SH-SY5Y (cell line): ENCODE results near the gene POLR2L.

Experiments
- GATA2 ChIP-seq: IDR thresholded peaks from 2 replicates; pipeline ENCODE4 v1.6.1; 2011; ENCODE audit warnings: mild to moderate bottlenecking, low read depth, low read length
- GATA3 ChIP-seq: IDR thresholded peaks from 2 replicates; pipeline ENCODE4 v1.6.1; 2011; ENCODE audit warnings: low read depth, mild to moderate bottlenecking, low read length, moderate library complexity

POLR2L gene

DNA sequence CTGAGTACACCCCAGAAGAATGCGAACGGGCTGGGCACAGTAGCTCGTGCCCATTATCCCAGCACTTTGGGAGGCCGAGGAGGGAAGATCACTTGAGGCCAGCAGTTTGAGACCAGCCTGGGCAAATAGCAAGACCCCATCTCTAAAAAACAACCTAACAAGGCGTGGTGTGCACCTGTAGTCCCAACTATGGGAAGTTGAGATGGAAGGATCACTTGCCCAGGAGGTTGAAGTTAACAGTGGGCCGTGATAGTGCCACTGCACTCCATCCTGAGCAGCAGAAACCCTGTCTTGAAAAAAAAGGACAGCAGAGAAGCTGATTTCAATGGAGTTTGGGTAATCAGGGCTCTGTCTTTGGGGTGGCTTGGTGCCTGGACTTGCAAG lies 29.3 kb downstream of the POLR2L start:
- no peak for TF ChIP-seq GATA2

GRCh38 chr11:812390-812789 lies 29.9 kb downstream of the POLR2L start:
- TF ChIP-seq GATA2 (no peak), GATA3 (no peak)

DNA sequence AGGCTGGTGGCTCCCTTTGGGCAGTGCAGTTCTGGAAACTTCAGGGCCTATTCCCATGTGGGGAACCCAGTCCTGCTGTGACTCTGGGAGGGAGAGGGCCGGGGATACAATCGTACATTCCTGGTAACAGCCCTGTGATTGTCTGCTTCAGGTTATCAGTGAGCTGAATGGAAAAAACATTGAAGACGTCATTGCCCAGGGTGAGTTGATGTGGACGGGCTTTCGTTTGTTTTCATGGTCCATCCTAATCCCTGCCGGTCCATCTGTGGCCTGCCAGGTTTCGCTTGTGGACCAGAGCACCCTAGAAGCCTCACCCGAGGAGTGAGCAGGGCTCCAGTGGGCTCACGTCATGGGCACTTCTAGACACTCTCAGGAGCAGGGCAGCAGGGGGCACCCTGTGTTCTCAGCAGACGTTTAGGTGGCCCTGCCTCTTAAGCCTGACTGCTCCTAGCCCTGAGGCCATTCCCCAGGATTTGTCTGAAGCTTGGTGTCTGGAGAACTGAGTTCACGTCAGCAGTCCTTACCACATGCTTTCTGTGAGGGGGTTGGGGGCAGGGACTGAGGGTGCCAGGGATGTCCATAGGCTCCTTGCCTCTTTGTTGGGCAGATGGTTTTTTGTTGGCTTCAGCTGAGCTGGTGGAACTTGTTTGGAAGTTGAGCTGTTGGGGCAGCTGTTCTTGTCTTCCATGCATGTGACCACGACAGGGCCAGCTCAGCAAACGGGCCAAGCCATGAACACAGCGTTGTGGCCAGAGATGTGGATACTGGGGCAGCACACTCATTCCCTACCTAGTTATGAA lies 30.7 kb downstream of the POLR2L start:
- TF ChIP-seq GATA2, result no peak
- TF ChIP-seq GATA3, result no peak

- TF ChIP-seq GATA3, result no peak
- TF ChIP-seq GATA2, result no peak
Observed at GRCh38 chr11:810040-810567, 32.2 kb downstream of the POLR2L start.

GRCh38 chr11:809287-810039 lies 32.9 kb downstream of the POLR2L start, which contains the start of gene RPLP2:
TSS of gene RPLP2 (plus strand) at chr11:809967. CDS start at chr11:810235, 268 bp downstream.
- no peak for TF ChIP-seq GATA3
- TF ChIP-seq GATA2, result no peak

- TF ChIP-seq GATA2 (no peak), GATA3 (no peak)
Observed at GRCh38 chr11:808427-809286, 33.7 kb downstream of the POLR2L start.

DNA sequence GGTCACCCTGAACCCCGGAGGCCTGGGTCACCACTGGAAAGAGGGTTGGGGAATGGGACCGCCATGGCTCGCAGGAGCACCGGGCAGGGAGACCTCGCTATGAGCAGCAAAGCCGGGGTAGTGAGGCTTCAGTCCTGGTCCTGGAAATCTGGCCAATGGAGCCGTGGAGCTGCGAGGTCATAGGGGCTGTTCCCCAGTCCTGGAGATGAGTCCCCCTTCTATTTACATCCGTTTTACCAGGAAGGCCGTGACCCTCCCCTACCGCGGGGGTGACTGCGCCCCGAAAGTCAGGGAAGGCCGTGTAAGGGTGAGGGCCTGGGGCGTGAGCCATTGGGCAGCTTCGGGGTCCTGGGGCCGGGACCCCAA lies 37.7 kb downstream of the POLR2L start:
- TF ChIP-seq GATA3, result no peak
- no peak for TF ChIP-seq GATA2

GRCh38 chr11:803770-804598 lies 38.3 kb downstream of the POLR2L start:
- TF ChIP-seq GATA2 (no peak), GATA3 (no peak)

GRCh38 chr11:803467-803742 lies 38.9 kb downstream of the POLR2L start:
- TF ChIP-seq GATA3, result no peak
- no peak for TF ChIP-seq GATA2

GRCh38 chr11:802693-803466 lies 39.4 kb downstream of the POLR2L start:
- TF ChIP-seq GATA3, result no peak
- TF ChIP-seq GATA2, result no peak

DNA sequence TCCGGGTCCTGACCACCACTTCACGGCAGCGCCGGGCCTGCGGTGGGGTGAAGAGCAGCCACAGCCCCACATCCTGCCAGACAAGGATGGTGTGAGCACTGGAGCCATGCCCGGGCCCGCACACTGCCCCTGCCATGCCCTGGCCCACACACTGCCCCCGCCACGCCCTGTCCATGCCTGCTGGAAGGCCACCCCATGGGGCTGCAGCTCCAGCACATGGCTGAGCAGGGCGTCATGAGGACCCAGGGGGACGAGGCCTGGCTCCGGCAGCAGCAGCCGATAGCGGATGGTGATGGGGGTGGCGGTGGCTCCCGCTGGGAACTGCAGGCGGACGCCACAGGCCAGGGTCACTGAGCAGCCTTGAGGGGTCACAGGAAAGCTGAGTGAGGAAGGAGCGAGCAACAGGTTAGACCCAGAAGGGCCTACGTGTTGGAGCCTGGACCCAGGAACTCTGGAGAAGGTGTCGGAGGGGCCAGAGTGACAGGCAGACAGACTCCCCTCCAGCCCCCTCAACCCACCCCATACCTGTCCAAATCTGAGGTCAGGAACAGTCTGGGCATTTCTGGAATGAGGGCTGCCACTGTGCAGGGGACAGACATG lies 40.2 kb downstream of the POLR2L start:
- TF ChIP-seq GATA3 (no peak), GATA2 (no peak)

- TF ChIP-seq GATA2 (no peak), GATA3 (no peak)
Observed at GRCh38 chr11:801097-801780, 41.1 kb downstream of the POLR2L start.

- TF ChIP-seq GATA3, result no peak
- no peak for TF ChIP-seq GATA2
Observed at GRCh38 chr11:800473-800872, 41.9 kb downstream of the POLR2L start.
